Effector CD8-positive, alpha-beta T cell (primary cell): ENCODE data around the gene EIF4E3.

Source experiments
- DNase-seq: peaks from one replicate; lab custom pipeline; 2025; lab: John Stamatoyannopoulos, UW

The EIF4E3 gene

DNA sequence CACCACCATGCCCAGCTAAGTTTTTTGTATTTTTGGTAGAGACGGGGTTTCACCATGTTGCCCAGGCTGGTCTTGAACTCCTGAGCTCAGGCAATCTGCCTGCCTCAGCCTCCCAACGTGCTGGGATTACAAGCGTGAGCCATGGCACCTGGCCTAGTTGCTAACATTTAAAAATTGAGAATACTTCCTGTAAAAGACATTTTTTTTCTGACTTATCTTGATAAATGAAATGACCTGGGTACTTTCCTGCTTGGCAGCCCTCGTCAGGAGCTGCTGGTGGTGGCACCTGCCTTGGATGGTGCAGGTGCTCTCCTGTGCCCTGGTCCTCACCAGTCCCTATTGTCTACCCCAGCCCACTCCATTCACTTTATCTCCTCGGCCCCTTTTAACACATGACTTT lies 74.8 kb downstream of the EIF4E3 start:
- DNase-seq = no peak

DNA sequence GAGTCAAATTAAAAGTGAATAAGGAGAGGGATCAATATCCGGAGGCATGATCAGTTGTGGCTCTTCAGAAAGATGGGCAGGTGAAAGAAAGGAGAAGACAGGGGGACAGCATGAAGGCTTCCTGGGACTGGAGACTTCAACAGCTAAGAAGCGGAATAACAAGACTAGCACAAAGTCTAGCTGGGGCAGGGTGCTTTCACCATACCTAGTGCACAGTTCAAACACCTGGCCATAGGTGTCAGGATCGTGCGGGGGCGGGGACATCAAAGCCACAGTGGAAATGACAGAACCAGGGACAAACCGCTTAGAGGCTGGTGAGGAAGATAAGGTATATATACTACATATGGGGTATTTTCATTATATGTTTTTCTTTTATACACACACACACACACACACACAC lies 75.4 kb downstream of the EIF4E3 start:
- DNase-seq = no peak

GRCh38 chr3:71647751-71648150 lies 77.5 kb downstream of the EIF4E3 start:
- DNase-seq = no peak

GRCh38 chr3:71646971-71647370 lies 78.2 kb downstream of the EIF4E3 start:
- no peak for DNase-seq

GRCh38 chr3:71645140-71645539 lies 80.1 kb downstream of the EIF4E3 start:
- no peak for DNase-seq

DNA sequence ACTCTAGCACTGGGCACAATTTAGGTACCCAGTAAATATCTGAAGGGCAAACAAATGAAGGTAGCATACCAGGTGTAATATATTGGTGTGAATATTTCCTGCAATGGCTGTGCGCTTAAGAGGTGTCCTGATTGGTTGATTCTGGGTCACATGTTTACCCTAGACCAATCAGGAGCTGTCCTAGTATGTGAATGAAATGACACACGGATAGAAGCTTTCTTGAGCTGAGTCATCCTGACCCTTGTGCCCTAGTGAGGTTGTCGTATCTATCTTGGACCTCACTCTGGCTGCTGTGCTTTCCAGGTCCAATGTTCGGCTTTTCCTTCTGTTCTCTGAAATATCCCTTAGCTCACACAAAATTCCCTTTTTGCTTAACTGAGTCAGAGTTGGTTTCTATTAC lies 83.5 kb downstream of the EIF4E3 start:
- DNase-seq = no peak

DNA sequence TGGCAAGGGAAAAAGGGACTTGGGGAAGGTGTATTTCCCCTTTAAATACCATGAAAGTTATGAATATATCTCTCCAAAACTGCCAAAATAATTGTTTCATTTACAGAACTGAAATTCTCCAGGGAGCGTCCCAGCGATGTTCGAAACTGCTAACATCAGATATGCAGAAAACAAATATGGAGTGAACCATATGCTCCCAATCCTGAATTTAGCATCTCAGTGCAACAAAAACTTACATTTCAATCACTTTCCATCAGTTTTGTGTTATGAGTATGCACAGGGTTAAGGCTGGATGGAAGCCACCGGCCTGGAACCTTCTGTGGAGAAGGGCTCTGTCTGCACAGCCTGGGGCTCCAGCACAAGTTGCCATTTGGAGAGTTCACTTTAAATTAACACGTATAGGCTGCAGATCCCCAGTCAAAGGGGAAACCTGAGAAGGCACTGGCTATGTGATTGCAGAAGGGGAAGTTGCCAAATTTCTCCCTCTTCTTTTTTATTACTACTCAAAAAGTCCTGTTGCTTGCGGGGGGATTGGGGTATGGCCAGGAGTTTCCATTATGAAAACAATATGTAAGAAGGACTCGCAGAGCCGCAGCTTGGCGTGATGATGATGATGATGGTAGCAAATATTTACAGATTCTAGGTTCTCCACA lies 84.7 kb downstream of the EIF4E3 start:
- DNase-seq = no peak

GRCh38 chr3:71636482-71636881 lies 88.7 kb downstream of the EIF4E3 start:
- DNase-seq = no peak

- no peak for DNase-seq
Observed at GRCh38 chr3:71636001-71636400, 89.2 kb downstream of the EIF4E3 start.

- DNase-seq = no peak
Observed at GRCh38 chr3:71634671-71635070, 90.5 kb downstream of the EIF4E3 start.

DNA sequence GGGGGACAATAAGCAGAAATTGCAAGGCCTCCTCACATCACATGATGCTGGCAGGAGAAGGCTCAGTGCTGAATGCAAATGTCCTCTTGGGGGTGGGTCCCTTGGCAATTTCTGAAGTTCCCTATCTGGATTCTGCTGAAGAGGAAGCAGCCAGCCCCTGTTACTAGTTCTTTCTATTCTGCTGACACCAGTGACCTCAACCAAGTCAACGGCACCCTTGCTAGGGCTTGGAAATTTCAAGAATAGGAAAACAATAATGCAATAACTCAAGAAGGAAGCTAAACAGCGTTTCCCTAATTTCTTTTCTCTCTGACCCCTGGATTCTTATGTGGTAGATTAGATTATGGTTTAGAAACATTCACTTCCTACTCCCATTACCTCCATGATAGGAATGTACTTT lies 95.5 kb downstream of the EIF4E3 start:
- no peak for DNase-seq

DNA sequence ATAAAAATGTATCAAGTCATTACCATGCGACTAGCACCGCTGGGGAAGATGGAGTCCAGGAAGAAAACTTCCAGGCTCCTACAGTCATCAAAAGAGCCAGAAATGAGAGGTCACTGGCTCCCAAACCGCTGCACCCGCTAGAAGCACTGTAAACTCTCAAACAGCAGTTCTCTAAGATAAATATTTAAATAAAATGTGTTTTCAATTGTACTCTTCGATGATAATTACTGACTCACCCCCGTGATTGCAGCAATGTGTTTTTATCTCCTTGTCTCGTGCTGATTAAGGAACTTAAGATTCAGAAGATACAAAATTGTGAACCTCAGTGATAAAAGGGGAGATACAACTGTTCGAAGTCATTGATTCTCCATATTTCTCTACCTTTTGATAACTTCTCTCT lies 95.9 kb downstream of the EIF4E3 start:
- DNase-seq = no peak

DNA sequence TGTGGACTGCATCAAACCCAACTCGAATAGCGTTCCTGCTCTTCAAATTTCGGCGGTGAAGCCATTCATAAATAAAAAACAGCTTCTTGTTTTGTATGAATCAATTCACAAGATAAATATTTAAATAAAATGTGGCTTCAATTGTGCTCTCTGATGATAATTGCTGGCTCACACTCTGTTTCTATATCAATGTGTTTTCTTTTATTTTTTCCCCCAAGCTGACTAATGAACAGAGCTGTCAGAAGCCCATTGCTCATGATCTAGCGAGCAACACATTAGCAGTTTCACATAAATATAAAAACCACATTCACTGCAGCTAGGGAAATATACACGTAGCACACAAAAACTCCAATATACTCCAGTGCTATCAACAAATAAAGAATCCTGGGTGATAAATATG lies 96.7 kb downstream of the EIF4E3 start:
- DNase-seq = no peak

- no peak for DNase-seq
Observed at GRCh38 chr3:71625676-71626075, 99.5 kb downstream of the EIF4E3 start.
